ENCODE results near the gene ZNF25.

The ZNF25 gene

DNA sequence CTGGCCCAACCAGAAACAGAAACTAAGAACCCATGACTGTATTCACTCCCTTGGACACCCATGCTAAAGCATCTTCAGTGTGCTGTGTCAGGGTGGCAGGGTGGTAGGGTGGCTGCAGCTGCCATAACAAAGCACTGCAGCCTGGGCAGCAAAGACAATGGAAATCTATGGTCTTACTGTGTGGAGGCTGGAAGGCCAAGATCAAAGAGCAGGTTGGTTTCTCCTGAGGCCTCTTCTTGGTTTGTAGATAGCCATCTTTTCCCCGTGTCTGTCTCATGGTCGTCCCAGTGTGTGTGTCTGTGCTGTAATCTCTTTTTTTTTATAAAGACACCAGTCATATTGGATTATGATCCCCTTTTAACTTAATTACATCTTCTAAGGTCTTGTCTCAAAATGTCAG is 15.2 kb upstream of the ZNF25 start:
- TF ChIP-seq, protein P1, sequence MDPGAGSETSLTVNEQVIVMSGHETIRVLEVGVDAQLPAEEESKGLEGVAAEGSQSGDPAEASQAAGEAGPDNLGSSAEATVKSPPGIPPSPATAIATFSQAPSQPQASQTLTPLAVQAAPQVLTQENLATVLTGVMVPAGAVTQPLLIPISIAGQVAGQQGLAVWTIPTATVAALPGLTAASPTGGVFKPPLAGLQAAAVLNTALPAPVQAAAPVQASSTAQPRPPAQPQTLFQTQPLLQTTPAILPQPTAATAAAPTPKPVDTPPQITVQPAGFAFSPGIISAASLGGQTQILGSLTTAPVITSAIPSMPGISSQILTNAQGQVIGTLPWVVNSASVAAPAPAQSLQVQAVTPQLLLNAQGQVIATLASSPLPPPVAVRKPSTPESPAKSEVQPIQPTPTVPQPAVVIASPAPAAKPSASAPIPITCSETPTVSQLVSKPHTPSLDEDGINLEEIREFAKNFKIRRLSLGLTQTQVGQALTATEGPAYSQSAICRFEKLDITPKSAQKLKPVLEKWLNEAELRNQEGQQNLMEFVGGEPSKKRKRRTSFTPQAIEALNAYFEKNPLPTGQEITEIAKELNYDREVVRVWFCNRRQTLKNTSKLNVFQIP (CRISPR knock-in tag; IDR thresholded peaks at IDR 0.05; ENCODE audit: borderline replicate concordance, low read depth) = no peak
- no peak for TF ChIP-seq BACH2 (CRISPR knock-in tag; IDR thresholded peaks at IDR 0.05; ENCODE audit: borderline replicate concordance)
- TF ChIP-seq OSR1 (CRISPR knock-in tag; IDR thresholded peaks at IDR 0.05) = no peak
- TF ChIP-seq TCF4 (CRISPR knock-in tag; IDR thresholded peaks at IDR 0.05; ENCODE audit: borderline replicate concordance) = no peak
- no peak for TF ChIP-seq GLIS3 (CRISPR knock-in tag; IDR thresholded peaks at IDR 0.05)
- no peak for TF ChIP-seq ZFP30 (CRISPR knock-in tag; IDR thresholded peaks at IDR 0.05)
- TF ChIP-seq ESRRG (CRISPR knock-in tag; IDR thresholded peaks at IDR 0.05) = no peak
- no peak for TF ChIP-seq ZNF565 (CRISPR knock-in tag; conservative IDR thresholded peaks at IDR 0.05; ENCODE audit: low read depth)
- no peak for TF ChIP-seq PPARA (CRISPR knock-in tag; IDR thresholded peaks at IDR 0.05; ENCODE audit: borderline replicate concordance)
- no peak for TF ChIP-seq ISL1 (CRISPR knock-in tag; IDR thresholded peaks at IDR 0.05)
- no peak for TF ChIP-seq ZNF70 (CRISPR knock-in tag; IDR thresholded peaks at IDR 0.05)
- TF ChIP-seq, protein P2, sequence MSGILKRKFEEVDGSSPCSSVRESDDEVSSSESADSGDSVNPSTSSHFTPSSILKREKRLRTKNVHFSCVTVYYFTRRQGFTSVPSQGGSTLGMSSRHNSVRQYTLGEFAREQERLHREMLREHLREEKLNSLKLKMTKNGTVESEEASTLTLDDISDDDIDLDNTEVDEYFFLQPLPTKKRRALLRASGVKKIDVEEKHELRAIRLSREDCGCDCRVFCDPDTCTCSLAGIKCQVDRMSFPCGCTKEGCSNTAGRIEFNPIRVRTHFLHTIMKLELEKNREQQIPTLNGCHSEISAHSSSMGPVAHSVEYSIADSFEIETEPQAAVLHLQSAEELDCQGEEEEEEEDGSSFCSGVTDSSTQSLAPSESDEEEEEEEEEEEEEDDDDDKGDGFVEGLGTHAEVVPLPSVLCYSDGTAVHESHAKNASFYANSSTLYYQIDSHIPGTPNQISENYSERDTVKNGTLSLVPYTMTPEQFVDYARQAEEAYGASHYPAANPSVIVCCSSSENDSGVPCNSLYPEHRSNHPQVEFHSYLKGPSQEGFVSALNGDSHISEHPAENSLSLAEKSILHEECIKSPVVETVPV (CRISPR knock-in tag; IDR thresholded peaks at IDR 0.05) = no peak
- TF ChIP-seq, protein P3, sequence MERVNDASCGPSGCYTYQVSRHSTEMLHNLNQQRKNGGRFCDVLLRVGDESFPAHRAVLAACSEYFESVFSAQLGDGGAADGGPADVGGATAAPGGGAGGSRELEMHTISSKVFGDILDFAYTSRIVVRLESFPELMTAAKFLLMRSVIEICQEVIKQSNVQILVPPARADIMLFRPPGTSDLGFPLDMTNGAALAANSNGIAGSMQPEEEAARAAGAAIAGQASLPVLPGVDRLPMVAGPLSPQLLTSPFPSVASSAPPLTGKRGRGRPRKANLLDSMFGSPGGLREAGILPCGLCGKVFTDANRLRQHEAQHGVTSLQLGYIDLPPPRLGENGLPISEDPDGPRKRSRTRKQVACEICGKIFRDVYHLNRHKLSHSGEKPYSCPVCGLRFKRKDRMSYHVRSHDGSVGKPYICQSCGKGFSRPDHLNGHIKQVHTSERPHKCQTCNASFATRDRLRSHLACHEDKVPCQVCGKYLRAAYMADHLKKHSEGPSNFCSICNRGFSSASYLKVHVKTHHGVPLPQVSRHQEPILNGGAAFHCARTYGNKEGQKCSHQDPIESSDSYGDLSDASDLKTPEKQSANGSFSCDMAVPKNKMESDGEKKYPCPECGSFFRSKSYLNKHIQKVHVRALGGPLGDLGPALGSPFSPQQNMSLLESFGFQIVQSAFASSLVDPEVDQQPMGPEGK (CRISPR knock-in tag; IDR thresholded peaks at IDR 0.05; ENCODE audit: borderline replicate concordance) = no peak
- TF ChIP-seq, protein P4, sequence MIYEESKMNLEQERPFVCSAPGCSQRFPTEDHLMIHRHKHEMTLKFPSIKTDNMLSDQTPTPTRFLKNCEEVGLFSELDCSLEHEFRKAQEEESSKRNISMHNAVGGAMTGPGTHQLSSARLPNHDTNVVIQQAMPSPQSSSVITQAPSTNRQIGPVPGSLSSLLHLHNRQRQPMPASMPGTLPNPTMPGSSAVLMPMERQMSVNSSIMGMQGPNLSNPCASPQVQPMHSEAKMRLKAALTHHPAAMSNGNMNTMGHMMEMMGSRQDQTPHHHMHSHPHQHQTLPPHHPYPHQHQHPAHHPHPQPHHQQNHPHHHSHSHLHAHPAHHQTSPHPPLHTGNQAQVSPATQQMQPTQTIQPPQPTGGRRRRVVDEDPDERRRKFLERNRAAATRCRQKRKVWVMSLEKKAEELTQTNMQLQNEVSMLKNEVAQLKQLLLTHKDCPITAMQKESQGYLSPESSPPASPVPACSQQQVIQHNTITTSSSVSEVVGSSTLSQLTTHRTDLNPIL (CRISPR knock-in tag; IDR thresholded peaks at IDR 0.05; ENCODE audit: low read depth) = no peak
- TF ChIP-seq TOX (CRISPR knock-in tag; IDR thresholded peaks at IDR 0.05; ENCODE audit: borderline replicate concordance) = no peak
- no peak for TF ChIP-seq ARNTL (CRISPR knock-in tag; IDR thresholded peaks at IDR 0.05; ENCODE audit: borderline replicate concordance, low read depth)
- TF ChIP-seq RARB (CRISPR knock-in tag; IDR thresholded peaks at IDR 0.05) = no peak
- TF ChIP-seq, protein P5, sequence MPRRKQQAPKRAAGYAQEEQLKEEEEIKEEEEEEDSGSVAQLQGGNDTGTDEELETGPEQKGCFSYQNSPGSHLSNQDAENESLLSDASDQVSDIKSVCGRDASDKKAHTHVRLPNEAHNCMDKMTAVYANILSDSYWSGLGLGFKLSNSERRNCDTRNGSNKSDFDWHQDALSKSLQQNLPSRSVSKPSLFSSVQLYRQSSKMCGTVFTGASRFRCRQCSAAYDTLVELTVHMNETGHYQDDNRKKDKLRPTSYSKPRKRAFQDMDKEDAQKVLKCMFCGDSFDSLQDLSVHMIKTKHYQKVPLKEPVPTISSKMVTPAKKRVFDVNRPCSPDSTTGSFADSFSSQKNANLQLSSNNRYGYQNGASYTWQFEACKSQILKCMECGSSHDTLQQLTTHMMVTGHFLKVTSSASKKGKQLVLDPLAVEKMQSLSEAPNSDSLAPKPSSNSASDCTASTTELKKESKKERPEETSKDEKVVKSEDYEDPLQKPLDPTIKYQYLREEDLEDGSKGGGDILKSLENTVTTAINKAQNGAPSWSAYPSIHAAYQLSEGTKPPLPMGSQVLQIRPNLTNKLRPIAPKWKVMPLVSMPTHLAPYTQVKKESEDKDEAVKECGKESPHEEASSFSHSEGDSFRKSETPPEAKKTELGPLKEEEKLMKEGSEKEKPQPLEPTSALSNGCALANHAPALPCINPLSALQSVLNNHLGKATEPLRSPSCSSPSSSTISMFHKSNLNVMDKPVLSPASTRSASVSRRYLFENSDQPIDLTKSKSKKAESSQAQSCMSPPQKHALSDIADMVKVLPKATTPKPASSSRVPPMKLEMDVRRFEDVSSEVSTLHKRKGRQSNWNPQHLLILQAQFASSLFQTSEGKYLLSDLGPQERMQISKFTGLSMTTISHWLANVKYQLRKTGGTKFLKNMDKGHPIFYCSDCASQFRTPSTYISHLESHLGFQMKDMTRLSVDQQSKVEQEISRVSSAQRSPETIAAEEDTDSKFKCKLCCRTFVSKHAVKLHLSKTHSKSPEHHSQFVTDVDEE (CRISPR knock-in tag; IDR thresholded peaks at IDR 0.05) = no peak
- no peak for ATAC-seq

DNA sequence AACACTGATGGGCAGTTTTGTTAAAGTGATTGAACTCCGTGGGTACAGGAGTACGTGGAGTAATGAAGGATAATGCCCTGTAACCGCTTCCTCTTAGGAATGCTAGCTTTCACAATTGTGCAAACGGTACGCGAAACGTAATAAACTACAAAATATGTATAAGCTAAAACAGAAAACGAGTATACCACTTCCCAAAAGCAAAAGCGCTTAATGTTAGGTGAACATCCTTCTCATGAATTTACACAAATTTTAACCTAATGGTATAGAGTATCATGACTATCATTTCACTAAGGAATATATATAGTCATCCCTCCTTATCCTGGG is 395 bp upstream of the ZNF25 start:
- TF ChIP-seq ISL1 (CRISPR knock-in tag; IDR thresholded peaks at IDR 0.05) = no peak
- TF ChIP-seq ZC3H10 (CRISPR knock-in tag; IDR thresholded peaks at IDR 0.05) = no peak
- no peak for TF ChIP-seq TOX (CRISPR knock-in tag; IDR thresholded peaks at IDR 0.05; ENCODE audit: borderline replicate concordance)
- TF ChIP-seq ESRRG (CRISPR knock-in tag; IDR thresholded peaks at IDR 0.05) = no peak
- TF ChIP-seq ZFP30 (CRISPR knock-in tag; IDR thresholded peaks at IDR 0.05) = no peak
- TF ChIP-seq ARNTL (CRISPR knock-in tag; IDR thresholded peaks at IDR 0.05; ENCODE audit: borderline replicate concordance, low read depth) = no peak
- TF ChIP-seq ZNF565 (CRISPR knock-in tag; conservative IDR thresholded peaks at IDR 0.05; ENCODE audit: low read depth) = no peak
- TF ChIP-seq PPARA (CRISPR knock-in tag; IDR thresholded peaks at IDR 0.05; ENCODE audit: borderline replicate concordance) = no peak
- no peak for TF ChIP-seq BACH2 (CRISPR knock-in tag; IDR thresholded peaks at IDR 0.05; ENCODE audit: borderline replicate concordance)
- no peak for ATAC-seq

DNA sequence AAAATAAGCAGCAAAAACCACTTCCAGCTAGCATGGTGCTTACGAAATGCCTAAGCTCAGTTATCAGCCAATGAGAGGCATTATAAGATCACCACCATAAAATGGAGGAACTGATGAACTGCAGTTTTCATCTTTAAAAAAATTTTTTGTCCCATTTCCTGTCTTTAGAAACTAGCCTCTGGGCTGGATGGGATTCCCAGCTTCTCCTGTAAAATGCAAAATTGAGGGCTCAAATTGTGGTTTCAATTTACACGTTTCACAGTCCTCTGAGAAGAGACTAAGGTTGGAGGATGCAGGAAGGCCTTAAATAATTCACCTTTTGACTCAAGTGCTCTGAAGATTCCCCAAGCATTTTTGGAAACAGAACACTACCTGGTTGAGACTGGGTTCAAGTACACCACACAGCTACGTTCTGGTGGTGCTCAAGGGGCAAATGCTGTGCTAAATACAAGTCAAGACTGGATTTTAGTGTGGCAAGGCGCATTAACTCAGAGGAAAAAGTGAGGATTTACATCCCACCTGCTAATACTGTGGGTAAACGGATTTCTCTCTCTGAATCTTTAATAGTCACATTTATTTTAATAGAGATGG is 951 bp downstream of the ZNF25 start:
- TF ChIP-seq ZFP3 (CRISPR knock-in tag; IDR thresholded peaks at IDR 0.05) = no peak
- TF ChIP-seq PPARA (CRISPR knock-in tag; IDR thresholded peaks at IDR 0.05; ENCODE audit: borderline replicate concordance) = no peak
- no peak for TF ChIP-seq TOX (CRISPR knock-in tag; IDR thresholded peaks at IDR 0.05; ENCODE audit: borderline replicate concordance)
- no peak for TF ChIP-seq OSR1 (CRISPR knock-in tag; IDR thresholded peaks at IDR 0.05)
- TF ChIP-seq, protein P4 (CRISPR knock-in tag; IDR thresholded peaks at IDR 0.05; ENCODE audit: low read depth) = no peak
- TF ChIP-seq BACH2 (CRISPR knock-in tag; IDR thresholded peaks at IDR 0.05; ENCODE audit: borderline replicate concordance) = no peak
- no peak for TF ChIP-seq ISL1 (CRISPR knock-in tag; IDR thresholded peaks at IDR 0.05)
- no peak for TF ChIP-seq ZNF565 (CRISPR knock-in tag; conservative IDR thresholded peaks at IDR 0.05; ENCODE audit: low read depth)
- TF ChIP-seq ZC3H10 (CRISPR knock-in tag; IDR thresholded peaks at IDR 0.05) = no peak
- TF ChIP-seq ARNTL (CRISPR knock-in tag; IDR thresholded peaks at IDR 0.05; ENCODE audit: borderline replicate concordance, low read depth) = no peak
- peak; percentile 2; the same call in 1 of the 3 replicates for ATAC-seq

Measured in SK-N-SH treated with all-trans-retinoic acid at 6 μM for 48 hours (cell line).